Right lobe of liver (tissue), 4 donors: ENCODE data around the gene PDE4B.

Experiments
- POLR2A ChIP-seq: fragments of 450-650 bp; IDR thresholded peaks from one replicate; pipeline ENCODE4 v1.6.1; 2017; ENCODE audit warnings: antibody characterized with exemption, mild to moderate bottlenecking
- TF ChIP-seq, protein P1 (sequence below), 4 donors: fragments of 200-600 bp in 3 of 4; fragments of 450-650 bp in 1 of 4; IDR thresholded peaks; one replicate each; pipeline versions ENCODE4 v1.5.1 to v1.8.0; 2016 to 2022; ENCODE audit warnings: antibody characterized with exemption in 4 of 4, mild to moderate bottlenecking in 2 of 4
- donor health status: DM: no; HTN: no; CAD: no.
- donor health status: DM: no; HTN: no; CAD: no.
- donor health status: DM: no; HTN: yes; CAD: no.

DNA sequence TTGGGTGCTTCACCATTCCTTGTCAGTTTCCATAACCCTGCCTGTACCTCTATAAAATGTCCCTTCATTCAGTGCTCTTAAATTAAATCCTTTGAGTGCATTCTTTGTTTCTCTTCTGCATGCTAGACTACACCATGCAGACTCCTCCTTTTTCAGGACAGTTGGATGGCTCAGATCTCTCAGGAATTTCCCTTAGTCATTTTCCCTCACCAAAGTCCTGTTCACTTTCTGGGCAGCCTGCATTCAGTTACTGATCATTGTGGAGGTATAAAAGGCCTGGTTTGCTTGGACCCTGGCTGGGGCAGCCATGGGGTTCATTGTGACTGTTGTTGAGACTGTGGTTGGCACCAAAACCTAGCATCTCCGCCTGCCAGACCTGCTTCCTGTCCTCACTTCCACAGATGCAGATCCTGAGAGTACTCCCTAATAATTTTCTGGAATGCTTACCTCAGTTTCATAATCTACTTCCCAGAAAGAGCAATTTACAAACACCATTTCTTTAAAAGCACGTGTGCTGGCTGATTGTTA is 88.4 kb downstream of the PDE4B start:
- TF ChIP-seq, protein P1, sequence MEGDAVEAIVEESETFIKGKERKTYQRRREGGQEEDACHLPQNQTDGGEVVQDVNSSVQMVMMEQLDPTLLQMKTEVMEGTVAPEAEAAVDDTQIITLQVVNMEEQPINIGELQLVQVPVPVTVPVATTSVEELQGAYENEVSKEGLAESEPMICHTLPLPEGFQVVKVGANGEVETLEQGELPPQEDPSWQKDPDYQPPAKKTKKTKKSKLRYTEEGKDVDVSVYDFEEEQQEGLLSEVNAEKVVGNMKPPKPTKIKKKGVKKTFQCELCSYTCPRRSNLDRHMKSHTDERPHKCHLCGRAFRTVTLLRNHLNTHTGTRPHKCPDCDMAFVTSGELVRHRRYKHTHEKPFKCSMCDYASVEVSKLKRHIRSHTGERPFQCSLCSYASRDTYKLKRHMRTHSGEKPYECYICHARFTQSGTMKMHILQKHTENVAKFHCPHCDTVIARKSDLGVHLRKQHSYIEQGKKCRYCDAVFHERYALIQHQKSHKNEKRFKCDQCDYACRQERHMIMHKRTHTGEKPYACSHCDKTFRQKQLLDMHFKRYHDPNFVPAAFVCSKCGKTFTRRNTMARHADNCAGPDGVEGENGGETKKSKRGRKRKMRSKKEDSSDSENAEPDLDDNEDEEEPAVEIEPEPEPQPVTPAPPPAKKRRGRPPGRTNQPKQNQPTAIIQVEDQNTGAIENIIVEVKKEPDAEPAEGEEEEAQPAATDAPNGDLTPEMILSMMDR (IDR thresholded peaks at IDR 0.05), result no peak
- no peak for TF ChIP-seq POLR2A
